GM18873 (cell line): ENCODE measurements around the gene SSNA1.

Experiments used
- ATAC-seq: cut with Tn5 transposase; IDR thresholded peaks from one replicate; pipeline ENCODE4 v1.9.1; 2021; ENCODE audit warnings: mild to moderate bottlenecking, moderate library complexity, moderate number of reproducible peaks; ENCODE audit not compliant: unreplicated experiment, low FRiP score

The SSNA1 gene

DNA sequence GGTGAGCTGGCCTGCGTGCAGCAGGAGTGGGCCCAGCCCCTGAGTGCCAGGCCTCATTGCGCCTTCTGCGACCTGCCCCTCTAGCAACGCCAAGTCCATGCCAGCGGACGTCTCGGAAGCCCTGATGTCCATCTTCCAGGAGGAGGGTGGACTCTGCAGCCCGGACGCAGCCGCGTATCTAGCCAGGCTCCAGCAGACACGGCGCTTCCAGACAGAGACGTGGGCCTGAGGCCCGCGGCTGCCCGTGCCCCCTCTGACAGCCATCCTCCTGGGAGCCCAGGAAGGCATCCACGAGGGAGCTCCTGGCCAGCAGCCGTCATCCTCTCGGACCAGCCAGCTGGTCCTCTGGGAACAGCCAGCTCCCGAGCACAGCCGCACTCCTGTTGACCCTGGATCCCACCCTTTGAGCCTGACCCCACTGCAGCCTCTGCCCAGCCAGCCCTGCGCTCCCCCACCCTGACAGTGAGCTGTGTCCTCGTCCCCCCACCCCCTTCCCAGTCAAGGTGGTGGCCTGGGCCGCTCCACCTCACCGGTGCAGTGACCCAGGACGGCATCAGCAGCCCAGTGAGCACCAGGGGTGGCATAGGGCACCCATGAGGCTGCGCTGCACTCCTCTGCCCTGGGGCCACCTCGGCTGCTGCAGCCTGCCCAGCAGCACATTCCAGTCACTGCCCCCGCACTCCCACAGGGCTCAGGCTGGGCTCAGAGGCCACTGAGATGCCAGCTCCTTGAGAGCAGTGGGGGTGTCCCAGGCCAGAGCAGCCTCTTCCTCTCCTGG is 27.9 kb downstream of the SSNA1 start:
- ATAC-seq, result no peak

DNA sequence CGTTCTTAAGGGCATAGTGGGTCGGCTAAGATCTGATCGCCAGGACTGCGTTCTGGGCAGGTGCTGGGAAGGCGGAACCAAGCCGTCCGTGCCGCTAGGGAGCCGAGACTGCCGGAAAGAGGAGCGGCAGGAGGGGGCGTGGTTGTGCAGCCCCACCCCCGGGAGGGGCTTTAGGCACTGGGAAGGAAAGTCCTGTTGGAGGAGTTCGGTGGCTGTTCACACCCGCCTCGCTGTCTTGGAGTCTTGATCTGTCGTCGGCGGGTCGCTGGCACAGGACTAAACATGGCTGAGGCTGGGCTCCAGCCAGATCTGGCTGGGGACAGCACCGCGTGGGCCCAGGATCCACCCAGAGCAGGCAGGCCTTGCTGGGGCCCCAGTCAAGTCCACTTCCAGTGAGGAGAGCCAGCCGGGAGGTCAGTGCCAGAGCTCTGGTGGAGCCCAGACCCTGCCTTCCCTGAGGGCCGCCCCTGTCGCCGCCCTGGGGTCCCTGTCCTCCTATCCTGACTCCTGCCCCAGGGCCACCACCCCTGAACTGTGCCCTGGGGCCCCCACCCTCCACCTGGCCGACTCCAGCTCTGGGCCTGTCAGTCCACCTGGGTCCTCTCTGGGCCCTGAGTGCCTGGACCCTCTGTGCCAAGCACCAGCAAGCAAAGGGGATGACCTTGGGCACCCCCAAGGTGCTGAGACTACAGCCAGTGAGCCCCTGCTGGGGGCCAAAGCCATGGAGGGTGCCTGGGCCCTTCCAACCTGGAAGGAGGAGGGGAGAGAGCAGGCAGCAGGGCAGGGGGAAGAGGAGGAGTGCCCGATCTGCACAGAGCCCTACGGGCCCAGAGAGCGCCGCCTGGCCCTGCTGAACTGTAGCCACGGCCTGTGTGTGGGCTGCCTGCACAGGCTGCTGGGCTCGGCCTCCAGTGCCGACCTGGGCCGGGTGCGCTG is 29.1 kb downstream of the SSNA1 start:
- ATAC-seq, result no peak

DNA sequence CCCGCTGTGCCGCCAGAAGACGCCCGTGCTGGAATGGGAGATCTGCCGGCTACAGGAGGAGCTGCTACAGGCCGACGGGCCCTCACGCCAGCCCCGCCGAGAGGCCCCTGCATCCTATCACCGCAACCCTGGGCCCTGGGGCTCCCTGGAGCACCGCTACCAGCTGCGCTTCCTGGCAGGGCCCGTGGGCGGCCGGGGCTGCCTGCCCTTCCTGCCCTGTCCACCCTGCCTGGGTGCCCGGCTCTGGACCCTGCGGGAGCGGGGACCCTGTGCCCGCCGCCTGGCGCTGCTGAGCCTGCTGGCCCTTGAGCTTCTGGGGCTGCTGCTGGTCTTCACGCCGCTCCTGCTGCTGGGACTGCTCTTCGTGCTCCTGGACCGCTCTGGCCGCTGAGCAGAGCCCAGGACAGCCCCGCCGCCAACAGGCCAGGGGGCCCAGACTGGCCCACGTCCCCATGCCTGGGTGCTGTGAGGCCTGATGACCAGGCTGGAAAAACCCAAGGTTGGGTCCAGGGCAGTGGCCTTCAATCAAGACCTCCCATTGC is 29.8 kb downstream of the SSNA1 start:
- ATAC-seq, result no peak

DNA sequence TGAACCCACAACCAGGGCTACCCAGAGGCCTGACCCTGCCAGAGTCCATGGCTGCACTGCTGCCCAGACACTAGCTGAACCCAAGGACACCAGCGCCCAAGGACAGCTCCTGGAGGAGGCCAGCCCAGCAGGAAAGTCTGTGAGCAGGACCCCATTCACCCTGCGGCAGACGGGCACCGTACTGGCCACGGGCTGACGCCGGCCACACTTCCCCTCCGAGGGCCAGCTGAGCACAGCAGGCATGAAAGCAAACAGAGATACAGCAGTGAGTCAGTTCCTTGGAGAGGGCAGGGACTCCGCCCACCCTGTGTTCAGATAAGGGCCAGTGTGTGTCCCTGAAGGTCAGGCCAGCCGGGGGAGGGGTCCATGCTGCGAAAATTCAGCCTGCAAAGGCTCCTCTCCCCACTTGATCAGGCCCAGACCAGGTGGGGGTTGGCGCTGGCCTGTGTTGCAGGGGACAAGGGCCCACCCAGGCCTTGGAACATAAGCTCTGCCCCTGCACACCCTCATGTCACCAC is 30.3 kb downstream of the SSNA1 start:
- no peak for ATAC-seq

DNA sequence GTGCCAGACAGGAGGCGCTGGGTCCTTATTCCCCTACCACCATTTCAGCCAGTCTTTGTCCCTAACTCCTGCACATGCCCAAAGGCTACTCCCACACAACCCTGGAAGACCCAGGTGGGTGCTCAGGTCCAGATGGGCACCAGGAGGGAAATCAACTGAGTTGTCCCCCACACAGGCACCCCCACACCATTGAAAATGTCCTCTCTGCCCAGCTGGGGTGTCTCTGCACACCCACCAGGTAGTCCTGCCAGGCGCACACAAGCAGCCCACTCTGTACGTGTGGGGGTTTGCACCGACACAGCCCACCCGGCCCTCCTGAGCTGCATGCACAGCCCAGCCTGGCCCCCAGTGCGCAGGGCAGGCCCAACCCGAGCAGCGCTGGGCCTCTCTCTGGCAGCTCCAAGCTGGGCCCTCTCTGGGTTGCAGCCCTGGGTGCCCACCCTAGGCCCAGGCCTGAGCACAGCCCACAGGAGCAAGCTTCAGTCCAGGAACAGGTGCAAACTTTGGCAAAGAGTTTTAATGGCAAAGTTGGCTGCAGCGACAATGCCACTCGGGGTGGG is 31.4 kb downstream of the SSNA1 start:
- ATAC-seq, result no peak

DNA sequence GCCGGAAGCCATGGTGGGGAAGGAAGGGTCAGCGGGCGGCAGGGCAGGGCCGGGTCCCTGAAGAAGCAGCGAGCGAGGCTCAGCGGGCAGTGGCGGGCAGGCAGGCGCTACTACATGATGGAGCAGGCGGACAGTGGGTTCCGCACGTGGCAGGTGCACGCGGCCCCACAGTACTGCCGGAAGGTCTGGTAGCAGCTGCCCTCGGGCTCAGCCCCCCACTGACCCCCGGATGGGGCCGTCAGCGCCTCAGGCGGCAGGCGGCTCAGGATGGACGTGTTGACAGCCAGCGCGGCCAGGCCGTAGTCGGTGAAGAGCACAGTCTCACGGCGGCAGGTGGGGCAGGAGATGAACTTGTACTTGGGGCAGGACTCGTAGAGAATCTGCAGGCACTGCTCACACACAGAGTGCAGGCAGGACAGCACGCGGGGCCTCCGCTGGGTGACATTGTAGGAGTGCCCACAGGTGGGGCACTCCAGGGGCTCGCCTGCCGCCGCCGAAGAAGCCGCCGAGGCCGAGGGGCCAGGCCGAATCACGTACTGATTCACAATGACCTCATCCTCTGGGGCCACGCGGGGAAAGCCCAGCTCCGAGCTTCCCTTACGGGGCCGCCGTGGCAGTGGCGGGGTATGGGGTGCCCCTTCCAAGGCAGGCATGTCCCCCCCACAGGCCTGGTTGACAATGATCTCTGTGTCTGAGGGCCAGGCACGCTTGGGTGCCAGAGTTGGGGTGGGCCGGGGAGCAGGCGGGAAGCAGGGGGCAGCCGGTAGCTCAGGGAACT is 32.0 kb downstream of the SSNA1 start:
- ATAC-seq, result no peak

DNA sequence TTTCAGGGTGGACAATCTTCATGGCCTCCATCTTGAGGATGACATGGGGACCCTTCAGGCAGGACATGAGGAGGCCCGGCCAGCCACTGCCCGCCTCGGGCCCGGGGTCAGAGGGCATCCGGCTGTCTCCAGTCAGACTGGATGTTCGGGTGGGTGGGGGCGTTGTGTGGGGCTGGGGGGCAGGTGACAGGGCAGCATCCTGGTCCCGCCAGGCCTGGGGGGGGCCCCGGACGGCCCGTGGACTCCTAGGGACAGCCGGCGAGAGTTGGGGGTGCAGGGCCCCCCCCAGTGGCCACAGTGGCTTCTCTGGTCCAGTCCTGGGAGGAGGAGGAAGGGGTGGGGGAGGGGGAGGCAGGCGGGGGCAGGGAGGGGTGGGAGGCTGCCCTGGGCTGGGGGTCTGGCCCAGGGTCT is 32.6 kb downstream of the SSNA1 start:
- ATAC-seq, result no peak

DNA sequence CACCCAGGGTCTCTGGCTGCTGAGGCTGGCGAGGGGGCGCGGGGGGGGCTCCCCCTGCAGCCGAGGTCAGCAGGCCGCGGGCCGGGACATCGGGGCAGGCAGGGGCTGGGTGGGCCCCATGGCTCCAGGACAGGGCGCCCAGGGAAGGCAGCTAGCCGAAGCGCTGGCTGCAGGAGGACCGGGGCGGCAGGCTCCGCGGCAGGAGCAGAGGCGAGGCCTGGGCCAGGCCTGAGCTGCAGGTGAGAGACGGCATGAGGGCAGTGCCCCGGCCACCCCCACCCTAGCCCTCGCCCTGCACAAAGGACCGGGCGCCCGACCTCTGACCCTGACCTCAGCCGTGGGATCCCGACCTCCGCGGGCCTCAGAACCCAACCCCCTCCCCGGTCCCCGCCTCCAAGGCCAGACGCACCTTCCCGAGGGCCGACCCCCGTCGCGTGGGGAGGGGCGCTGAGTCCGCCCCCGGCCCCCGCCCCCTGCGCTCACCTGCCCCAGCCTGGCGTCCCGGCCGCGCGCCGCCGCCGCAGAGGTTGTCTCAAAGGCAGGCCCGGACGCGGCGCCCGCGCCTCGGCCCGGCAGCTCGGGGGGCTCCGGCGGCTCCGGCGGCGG is 33.1 kb downstream of the SSNA1 start:
- no peak for ATAC-seq

DNA sequence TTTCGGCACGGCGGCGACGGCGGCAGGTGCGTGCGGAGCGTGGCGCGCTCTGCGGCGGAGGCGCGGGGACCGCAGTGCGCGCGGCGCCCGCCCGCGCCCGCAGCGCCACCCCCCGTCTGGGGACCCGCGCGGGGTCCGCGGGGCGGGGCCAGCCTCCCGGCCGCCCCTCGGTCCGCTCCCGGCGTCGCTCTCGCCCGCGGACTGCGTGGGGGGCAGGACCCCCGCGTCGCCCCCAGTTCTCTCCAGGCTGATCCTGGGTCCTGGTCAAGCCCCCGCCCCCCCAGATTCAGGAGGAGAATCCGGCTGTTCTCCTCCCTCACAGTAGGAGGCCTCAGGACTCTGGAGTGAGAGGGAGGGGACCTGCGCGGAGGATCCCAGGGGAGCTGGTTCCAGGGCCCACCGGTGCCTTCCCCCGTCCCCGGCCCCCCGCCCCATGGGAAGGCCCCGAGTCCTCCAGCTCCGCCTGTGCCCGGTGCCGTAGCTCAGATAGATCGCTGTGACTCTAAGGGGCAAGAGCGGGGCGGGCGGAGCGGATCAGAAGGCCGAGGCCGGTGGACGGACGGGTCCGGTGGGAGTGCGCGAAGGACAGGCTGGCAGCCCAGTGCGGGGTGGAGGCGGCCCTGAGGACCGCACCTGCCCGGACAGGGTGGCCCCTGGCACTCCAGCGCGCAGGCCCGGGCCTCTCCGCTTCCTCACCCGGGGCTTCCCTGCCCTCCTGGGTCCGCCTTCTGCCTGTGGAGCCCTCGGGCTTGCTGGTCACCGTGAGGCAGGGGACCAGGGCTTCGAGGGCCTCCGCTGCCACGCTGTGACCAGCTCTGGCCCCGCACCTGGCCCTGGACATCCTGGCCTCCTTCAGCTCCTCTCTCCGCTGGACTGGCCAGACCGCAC is 34.0 kb downstream of the SSNA1 start, which contains the start of gene RNF208:
RNF208 (minus strand) TSS at position 51 of the 888 bp plus-strand sequence. CDS start 1,028 bp downstream, outside the sequence.
- peak; percentile 2 for ATAC-seq

DNA sequence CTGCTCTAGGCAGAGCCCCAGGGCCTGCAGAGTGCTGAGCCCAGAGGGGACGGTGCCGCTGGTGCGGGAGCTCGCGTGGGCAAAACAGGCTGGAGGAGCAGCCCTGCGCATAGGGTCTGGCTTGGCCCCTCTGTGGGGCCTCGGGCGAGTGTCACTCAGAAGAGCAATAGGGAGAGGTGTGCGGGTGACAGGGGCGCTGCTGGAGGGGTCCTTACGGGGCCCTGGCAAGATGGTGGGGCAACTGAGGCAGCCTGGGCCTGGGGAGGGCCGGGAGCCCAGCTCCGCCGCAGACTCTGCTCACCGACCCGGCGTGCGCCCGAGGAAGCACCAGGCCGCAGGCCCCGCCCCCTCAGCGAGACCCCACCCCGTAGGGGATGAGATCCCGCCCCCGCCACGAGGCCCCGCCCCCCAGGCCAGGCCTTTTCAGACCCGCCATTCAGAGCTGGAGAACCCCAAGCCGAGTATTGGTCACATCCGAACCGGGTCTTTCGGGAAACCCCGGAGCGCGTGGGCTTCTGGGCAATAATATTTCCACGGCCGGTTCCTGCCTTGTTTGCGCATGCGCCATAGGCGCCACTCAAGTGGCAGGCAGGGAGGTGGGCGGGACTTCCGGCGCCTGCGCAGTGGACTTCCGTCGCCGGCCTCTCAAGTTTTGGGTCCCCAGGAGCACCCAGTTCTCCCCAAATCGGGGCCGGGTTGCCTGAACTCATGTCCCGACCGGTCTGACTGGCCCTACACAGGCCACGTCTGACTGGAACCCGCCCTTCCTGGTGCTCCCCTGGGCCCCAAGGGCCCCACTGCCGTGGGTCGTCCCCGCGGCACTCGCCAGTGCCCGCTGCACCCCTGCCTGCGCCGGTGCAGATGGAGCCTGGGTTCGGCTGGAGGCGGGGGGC is 34.8 kb downstream of the SSNA1 start:
- ATAC-seq, result peak; percentile 64

DNA sequence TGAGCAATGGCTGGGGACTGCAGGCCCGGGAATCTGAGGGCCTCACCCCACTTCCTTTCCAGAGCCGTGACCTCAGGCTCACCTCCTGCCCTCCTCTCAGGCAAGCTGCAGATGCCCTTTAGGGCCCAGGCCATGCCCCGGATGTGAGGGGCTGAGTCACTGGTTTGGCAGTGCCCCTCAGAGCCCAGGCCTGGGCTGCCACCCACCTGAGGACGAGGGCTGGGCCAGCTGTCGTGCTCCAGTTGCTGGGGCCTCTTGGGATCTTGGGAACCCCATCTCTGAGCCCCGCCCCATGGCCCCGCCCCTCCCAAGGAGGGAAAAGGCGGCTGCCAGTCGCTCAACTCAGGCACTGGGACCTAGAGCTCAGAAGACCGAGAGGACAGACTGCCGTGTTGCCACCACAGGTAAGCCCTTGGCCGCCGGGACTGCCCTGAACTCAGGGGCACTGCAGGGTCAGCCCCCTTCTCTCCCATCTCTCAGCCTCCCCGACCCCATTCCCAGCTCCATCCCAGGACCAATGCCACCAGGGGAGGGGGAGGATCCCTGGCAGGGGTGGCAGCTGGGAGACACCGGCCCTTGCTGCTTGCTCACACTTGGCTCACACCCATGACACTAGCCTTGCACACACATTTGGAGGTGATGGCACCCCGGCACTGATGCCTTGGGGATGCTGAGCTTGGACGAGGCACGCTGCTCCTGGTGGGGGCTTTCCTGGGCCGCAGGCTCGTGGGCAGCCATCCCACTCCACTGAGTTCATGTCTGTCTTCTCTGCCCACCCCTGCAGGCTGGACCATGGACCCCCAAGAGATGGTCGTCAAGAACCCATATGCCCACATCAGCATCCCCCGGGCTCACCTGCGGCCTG is 36.6 kb downstream of the SSNA1 start, which contains the start of gene CYSRT1:
CYSRT1 (plus strand) TSS at position 345 of the 865 bp plus-strand sequence; CDS start at position 793, 448 bp downstream.
- no peak for ATAC-seq

DNA sequence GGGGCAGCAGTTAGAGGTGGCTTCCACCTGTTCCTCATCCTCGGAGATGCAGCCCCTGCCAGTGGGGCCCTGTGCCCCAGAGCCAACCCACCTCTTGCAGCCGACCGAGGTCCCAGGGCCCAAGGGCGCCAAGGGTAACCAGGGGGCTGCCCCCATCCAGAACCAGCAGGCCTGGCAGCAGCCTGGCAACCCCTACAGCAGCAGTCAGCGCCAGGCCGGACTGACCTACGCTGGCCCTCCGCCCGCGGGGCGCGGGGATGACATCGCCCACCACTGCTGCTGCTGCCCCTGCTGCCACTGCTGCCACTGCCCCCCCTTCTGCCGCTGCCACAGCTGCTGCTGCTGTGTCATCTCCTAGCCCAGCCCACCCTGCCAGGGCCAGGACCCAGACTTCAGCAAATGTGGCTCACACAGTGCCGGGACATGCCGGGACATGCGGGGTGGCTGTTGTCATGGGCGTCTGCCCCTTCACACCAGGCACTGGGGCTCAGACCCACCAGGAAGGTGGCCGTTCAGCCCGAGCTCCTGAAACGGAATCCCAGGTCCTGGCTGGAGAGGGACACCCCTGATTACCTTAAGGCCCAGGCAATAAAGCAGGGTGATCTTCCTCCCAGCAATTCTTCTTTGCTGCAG is 37.3 kb downstream of the SSNA1 start:
- ATAC-seq, result no peak

DNA sequence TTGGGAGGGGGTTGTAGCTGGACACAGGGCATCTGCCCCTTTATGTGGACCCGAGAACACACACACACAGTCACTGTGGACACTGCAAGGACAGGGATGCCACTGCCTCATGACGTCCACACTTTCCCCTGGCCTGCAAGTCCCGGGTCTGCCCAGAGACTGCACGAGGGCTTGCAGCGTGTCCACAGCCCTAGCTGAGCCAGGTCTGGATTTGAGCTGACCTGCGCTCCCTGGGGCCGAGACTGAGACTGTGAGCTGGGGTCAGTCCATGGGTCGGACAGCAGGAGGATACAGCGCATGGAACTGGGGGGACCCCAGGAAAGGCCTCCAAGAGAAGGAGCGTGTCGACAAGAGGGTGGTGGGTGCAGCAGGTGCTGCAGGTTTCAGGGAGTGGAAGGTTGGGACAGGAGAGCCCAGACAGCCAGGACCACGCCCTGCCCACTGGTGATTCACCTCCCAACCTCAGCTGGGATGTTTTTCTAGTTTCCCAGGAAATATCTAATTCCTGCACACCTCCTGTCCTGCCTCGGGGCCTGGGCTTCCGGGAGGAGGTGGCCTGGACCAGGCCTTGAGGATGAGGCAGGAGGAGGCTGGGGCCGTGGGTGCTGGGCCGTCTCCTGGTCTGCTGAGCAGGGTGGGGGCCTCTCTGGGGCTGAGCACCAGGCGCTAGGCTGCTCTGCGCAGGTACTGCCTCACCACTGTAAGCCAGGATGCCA is 38.0 kb downstream of the SSNA1 start:
- ATAC-seq, result no peak

DNA sequence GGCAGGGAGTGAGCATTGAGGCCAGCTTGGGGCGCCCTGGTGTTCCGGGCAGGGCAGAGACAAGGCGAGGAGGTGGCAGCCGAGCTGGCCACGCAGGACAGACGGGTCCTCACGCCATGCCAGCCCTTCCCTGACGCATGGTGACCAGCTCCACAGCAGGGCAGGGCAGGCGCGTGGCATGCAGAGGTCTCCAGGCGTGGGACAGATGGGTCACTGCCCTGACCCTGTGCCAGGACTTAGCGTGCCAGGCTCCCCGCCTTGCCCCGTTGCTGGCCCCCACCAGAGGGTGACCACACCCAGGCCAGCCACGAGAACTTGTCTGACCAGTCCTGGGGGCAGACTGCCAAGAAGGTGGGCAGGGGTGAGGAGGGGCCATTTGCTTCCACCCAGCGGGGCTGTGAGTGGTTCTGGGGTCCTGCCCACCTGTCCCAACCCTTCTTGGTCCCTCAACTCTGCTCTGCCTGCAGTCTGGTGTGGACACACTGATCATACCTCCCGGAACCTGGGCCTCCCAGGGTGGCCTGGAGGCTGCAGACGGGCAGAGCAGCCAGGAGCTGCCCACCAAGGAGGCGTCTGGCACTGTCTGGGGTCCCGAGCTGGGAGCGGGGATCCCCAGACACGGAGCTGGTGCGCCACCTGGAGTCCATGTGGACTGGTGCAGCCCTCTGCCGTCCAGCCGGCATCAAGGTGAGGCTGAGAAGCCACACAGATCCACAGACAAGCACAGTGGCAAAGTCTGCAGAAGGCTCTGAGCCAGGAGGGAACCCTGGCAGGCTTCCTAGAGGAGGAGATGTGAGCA is 38.8 kb downstream of the SSNA1 start, which contains the start of gene RNF224:
RNF224 (plus strand) TSS at position 449 of the 799 bp plus-strand sequence. CDS start 834 bp downstream, outside the sequence.
- ATAC-seq, result no peak
